ENCODE data around the gene TRIM9. TPM values are rescaled to one million over a fixed set of nuclear protein-coding genes. Genes with fewer than 3 reads are reported as not detected.

The TRIM9 gene
- total and polyA plus RNA-seq, 9 of the 15 experiments (the other 6 are each of a cell fraction or from before 2014, with no cell fraction given): 0.03 to 0.15 (median 0.04) TPM; not detected in 4

DNA sequence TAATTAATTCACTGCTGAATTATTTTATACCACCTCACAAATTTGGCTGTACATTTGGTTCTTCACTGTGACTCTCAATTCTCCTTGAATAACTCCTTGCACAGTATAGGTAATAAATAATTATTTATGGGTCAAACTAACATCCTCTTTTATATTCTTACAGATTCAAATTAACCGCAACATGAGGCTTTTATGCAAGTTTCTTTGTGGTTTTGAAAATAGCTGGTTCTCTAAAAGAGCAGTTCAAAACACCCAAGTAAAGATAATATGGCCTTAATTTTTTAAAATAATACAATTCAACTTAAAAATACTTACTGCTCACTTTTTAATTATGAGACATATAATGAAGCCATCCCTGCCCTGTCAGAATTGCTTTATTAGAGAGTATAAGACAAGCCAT is 12.9 kb upstream of the TRIM9 start:
- ChIA-PET CTCF (ENCODE audit: low intra/inter-chr PET ratio) (no interaction called here), POLR2A (no interaction called here)
- Histone ChIP-seq H3K27me3 (ENCODE audit: control insufficient read depth in 2 of 2, insufficient read depth in 2 of 2, low read length in 2 of 2) (no peaks in the 10 kb centered on the region; a peak in 1 of 5 replicates), H3K9me3 (replicated peaks; ENCODE audit: control insufficient read depth, insufficient read depth, low read depth, low read length) (no peaks in the 10 kb centered on the region), H3K79me2 (ENCODE audit: control insufficient read depth, insufficient read depth, low read length) (no peaks in the 10 kb centered on the region), H3K27ac (ENCODE audit: extremely low read depth, low read depth, low read length) (no peak overlapping the region), H3K4me3 (no peak overlapping the region), H3K9ac (ENCODE audit: insufficient read depth in 1 of 2, low read depth in 2 of 2, low read length in 2 of 2) (no peak overlapping the region), H3K4me1 (replicated peaks in 1 of 2; ENCODE audit: control insufficient read depth in 2 of 2, insufficient read depth in 2 of 2, low read length in 2 of 2) (no peaks in the 10 kb centered on the region), H3K36me3 (ENCODE audit: control insufficient read depth, insufficient read depth, low read length) (no peaks in the 10 kb centered on the region), H3K4me2 (ENCODE audit: insufficient read depth, low read length) (no peak overlapping the region), H3K9me1 (ENCODE audit: control insufficient read depth, insufficient read depth, low read length) (no peaks in the 10 kb centered on the region), H4K20me1 (replicated peaks; ENCODE audit: control insufficient read depth, insufficient read depth, low read length) (no peaks in the 10 kb centered on the region), H2AFZ (ENCODE audit: low read depth, low read length) (no peak overlapping the region)
- FAIRE-seq (no peak), ATAC-seq (no peak), DNase-seq (ENCODE audit: extremely low read depth in 1 of 4, low spot score in 3 of 4) (no peak)
- WGBS (ENCODE audit: insufficient coverage, low coverage, missing lambda C conversion rate): 0% methylated on average over 1 of the region's 1 CpG
- intact Hi-C loops (cut with micrococcal nuclease): no loop called here
- in situ Hi-C loops (cut with MboI): no loop called here
- BruUV-seq (replicated peaks): no TSS peak
- no peak for TF ChIP-seq YY1 (IDR thresholded peaks at IDR 0.05; ENCODE audit: borderline replicate concordance in 1 of 3, control insufficient read depth in 1 of 3, extremely low read depth in 1 of 3, insufficient read depth in 3 of 3, insufficient read length in 1 of 3, insufficient replicate concordance in 2 of 3, low read depth in 1 of 3, low read length in 2 of 3)
- TF ChIP-seq ELK1 (CRISPR knock-in tag; IDR thresholded peaks at IDR 0.05): no peak
- TF ChIP-seq FOXA3 (CRISPR knock-in tag; conservative IDR thresholded peaks at IDR 0.05 in 1 of 2, IDR thresholded peaks at IDR 0.05 in 1 of 2): no peak
- no peak for TF ChIP-seq CREB3 (tag; conservative IDR thresholded peaks at IDR 0.05; ENCODE audit: low read depth)
- no peak for TF ChIP-seq ESRRA (IDR thresholded peaks at IDR 0.05; ENCODE audit: borderline replicate concordance, low read depth)
- TF ChIP-seq RFX1 (IDR thresholded peaks at IDR 0.05): no peak

Data from K562 (cell line).